ENCODE data around the gene CD302.

The CD302 gene

DNA sequence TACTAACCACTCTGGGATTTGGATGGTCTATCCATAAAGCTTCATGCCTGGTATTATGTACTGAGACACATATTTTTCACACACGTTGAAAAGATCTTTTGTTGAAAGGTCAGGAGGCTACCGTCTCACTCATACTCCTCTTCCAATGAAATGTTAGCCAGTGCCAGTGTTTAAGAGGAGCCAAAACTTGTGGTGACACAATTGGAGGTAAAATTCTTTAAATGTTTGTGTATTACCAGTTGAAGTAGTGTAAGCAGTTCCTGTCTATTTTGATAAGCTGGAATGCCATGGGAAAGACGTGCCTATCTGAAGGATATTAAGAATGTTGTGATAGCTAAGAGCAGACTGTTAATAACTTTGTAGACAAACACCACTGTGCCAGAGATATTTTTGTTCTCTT lies 53.6 kb downstream of the CD302 start:
- Histone ChIP-seq H3K4me1 (ENCODE audit: insufficient read depth, low read length) (no peaks in the 10 kb centered on the region), H3K4me3 (ENCODE audit: low read depth in 1 of 2, low read length in 2 of 2) (no peak overlapping the region), H2AFZ (ENCODE audit: low read depth, low read length) (no peak overlapping the region), H3K27me3 (ENCODE audit: insufficient read depth, low read length, poor library complexity) (no peaks in the 10 kb centered on the region), H3K4me2 (ENCODE audit: insufficient read depth, low read length) (no peak overlapping the region), H3K79me2 (ENCODE audit: insufficient read depth, low read length) (peaks cover 89% of the 10 kb centered on the region), H3K27ac (ENCODE audit: low read length) (no peak overlapping the region), H3K36me3 (ENCODE audit: insufficient read depth, low read length) (peaks cover 94% of the 10 kb centered on the region), H3K9ac (ENCODE audit: low read depth, low read length) (no peak overlapping the region), H4K20me1 (ENCODE audit: insufficient read depth, low read length) (peaks cover 33% of the 10 kb centered on the region), H3K9me3 (ENCODE audit: insufficient read depth, low read length, severe bottlenecking) (no peaks in the 10 kb centered on the region)
- TF ChIP-seq, protein P1, sequence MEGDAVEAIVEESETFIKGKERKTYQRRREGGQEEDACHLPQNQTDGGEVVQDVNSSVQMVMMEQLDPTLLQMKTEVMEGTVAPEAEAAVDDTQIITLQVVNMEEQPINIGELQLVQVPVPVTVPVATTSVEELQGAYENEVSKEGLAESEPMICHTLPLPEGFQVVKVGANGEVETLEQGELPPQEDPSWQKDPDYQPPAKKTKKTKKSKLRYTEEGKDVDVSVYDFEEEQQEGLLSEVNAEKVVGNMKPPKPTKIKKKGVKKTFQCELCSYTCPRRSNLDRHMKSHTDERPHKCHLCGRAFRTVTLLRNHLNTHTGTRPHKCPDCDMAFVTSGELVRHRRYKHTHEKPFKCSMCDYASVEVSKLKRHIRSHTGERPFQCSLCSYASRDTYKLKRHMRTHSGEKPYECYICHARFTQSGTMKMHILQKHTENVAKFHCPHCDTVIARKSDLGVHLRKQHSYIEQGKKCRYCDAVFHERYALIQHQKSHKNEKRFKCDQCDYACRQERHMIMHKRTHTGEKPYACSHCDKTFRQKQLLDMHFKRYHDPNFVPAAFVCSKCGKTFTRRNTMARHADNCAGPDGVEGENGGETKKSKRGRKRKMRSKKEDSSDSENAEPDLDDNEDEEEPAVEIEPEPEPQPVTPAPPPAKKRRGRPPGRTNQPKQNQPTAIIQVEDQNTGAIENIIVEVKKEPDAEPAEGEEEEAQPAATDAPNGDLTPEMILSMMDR (IDR thresholded peaks at IDR 0.05; ENCODE audit: borderline replicate concordance, extremely low read depth, low read length, poor library complexity, severe bottlenecking): no peak
- no peak for TF ChIP-seq EZH2 (IDR thresholded peaks at IDR 0.05; ENCODE audit: borderline replicate concordance, low read depth, low read length, severe bottlenecking)
- ATAC-seq (ENCODE audit: insufficient read depth, low read depth): no peak
- DNase-seq: no peak

DNA sequence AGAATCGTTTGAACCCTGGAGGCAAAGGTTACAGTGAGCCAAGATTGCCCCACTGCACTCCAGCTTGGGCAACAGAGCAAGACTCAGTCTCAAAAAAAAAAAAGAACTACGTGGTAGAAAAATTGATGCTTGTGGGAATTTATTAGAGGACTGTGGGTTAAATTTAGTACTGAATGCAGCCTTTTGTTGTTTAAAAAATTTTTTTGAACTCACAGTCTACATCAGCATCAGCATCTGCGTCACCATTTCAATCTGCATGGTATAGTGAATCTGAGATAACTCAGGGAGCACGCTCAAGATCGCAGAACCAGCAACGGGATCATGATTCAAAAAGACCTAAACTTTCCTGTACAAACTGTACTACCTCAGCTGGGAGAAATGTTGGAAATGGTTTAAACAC lies 55.2 kb downstream of the CD302 start:
- no peak for TF ChIP-seq EZH2 (IDR thresholded peaks at IDR 0.05; ENCODE audit: borderline replicate concordance, low read depth, low read length, severe bottlenecking)
- TF ChIP-seq, protein P1 (IDR thresholded peaks at IDR 0.05; ENCODE audit: borderline replicate concordance, extremely low read depth, low read length, poor library complexity, severe bottlenecking): no peak
- Histone ChIP-seq H3K4me2 (ENCODE audit: insufficient read depth, low read length) (no peak overlapping the region), H3K9me3 (ENCODE audit: insufficient read depth, low read length, severe bottlenecking) (no peaks in the 10 kb centered on the region), H2AFZ (ENCODE audit: low read depth, low read length) (no peak overlapping the region), H3K27ac (ENCODE audit: low read length) (no peak overlapping the region), H3K79me2 (ENCODE audit: insufficient read depth, low read length) (peaks cover 94% of the 10 kb centered on the region), H3K27me3 (ENCODE audit: insufficient read depth, low read length, poor library complexity) (no peaks in the 10 kb centered on the region), H3K4me3 (ENCODE audit: low read depth in 1 of 2, low read length in 2 of 2) (no peak overlapping the region), H3K4me1 (ENCODE audit: insufficient read depth, low read length) (no peaks in the 10 kb centered on the region), H3K9ac (ENCODE audit: low read depth, low read length) (no peak overlapping the region), H4K20me1 (ENCODE audit: insufficient read depth, low read length) (peaks cover 45% of the 10 kb centered on the region), H3K36me3 (ENCODE audit: insufficient read depth, low read length) (peaks cover 94% of the 10 kb centered on the region)
- ATAC-seq (ENCODE audit: insufficient read depth, low read depth) (no peak), DNase-seq (no peak)

- H3K27me3 ChIP-seq (ENCODE audit: insufficient read depth, low read length, poor library complexity): no peaks in the 10 kb centered on the region
- H3K4me3 ChIP-seq (ENCODE audit: low read depth in 1 of 2, low read length in 2 of 2): no peak overlapping the region
- H3K4me1 ChIP-seq (ENCODE audit: insufficient read depth, low read length): no peaks in the 10 kb centered on the region
- DNase-seq (no peak), ATAC-seq (ENCODE audit: insufficient read depth, low read depth) (peak; percentile 54)
- peaks cover 100% of the 10 kb centered on the region for H3K79me2 ChIP-seq (ENCODE audit: insufficient read depth, low read length)
- peaks cover 74% of the 10 kb centered on the region for H4K20me1 ChIP-seq (ENCODE audit: insufficient read depth, low read length)
- H3K9me3 ChIP-seq (ENCODE audit: insufficient read depth, low read length, severe bottlenecking): no peaks in the 10 kb centered on the region
- no peak overlapping the region for H2AFZ ChIP-seq (ENCODE audit: low read depth, low read length)
- H3K36me3 ChIP-seq (ENCODE audit: insufficient read depth, low read length): peaks cover 97% of the 10 kb centered on the region
- H3K9ac ChIP-seq (ENCODE audit: low read depth, low read length): no peak overlapping the region
- no peak overlapping the region for H3K4me2 ChIP-seq (ENCODE audit: insufficient read depth, low read length)
- H3K27ac ChIP-seq (ENCODE audit: low read length): no peak overlapping the region
- no peak for TF ChIP-seq EZH2 (IDR thresholded peaks at IDR 0.05; ENCODE audit: borderline replicate concordance, low read depth, low read length, severe bottlenecking)
- TF ChIP-seq, protein P1 (IDR thresholded peaks at IDR 0.05; ENCODE audit: borderline replicate concordance, extremely low read depth, low read length, poor library complexity, severe bottlenecking): no peak
These were observed 59.3 kb downstream of the CD302 start for GRCh38 chr2:159738509-159739390.

Measured in DND-41 (cell line).